Measurements from ENCODE around the gene RPS27L. TPM values are rescaled to one million over a fixed set of nuclear protein-coding genes. Genes with fewer than 3 reads are reported as not detected.

RPS27L gene
- total and polyA plus RNA-seq, 2 of the 8 experiments (the other 6 are each of a cell fraction or from before 2014, with no cell fraction given): 115 to 143 TPM

GRCh38 chr15:63185206-63185605 is 27.9 kb upstream of the RPS27L start:
- H2BK20ac ChIP-seq (ENCODE audit: low read length): no peak overlapping the region
- no peak overlapping the region for H4K91ac ChIP-seq (replicated peaks; ENCODE audit: insufficient read length, low read length)
- no peaks in the 10 kb centered on the region for H3K27me3 ChIP-seq (replicated peaks in 1 of 4; ENCODE audit: control insufficient read depth in 3 of 4, extremely low read depth in 1 of 4, insufficient read depth in 3 of 4, low read length in 3 of 4)
- ChIA-PET POLR2A (ENCODE audit: partially characterized antibody) (no interaction called here), CTCF (ENCODE audit: partially characterized antibody) (interaction anchor here (0.7 to 1.5 kb wide), 4 partner anchors 10 to 443 kb away, joined by 3 to 4 read pairs (median 3); no protein-coding TSS in a partner anchor)
- H2AK5ac ChIP-seq (ENCODE audit: low read depth, low read length): no peak overlapping the region
- H2AFZ ChIP-seq (ENCODE audit: low read length): 0 out of 2 replicates have a peak overlapping the region, but pooled peaks have one; percentile 14
- H3K56ac ChIP-seq (replicated peaks; ENCODE audit: insufficient read length, low read depth, low read length): no peak overlapping the region
- no peak overlapping the region for H3K4ac ChIP-seq (replicated peaks; ENCODE audit: insufficient read length, low read depth, low read length)
- H3K79me2 ChIP-seq (ENCODE audit: control insufficient read depth in 1 of 2, insufficient read depth in 2 of 2, low read length in 2 of 2): peaks cover 0 to 5% of the 10 kb centered on the region in 2 experiments; a peak in 2 of 4 replicates
- no peaks in the 10 kb centered on the region for H3K36me3 ChIP-seq (ENCODE audit: control insufficient read depth in 2 of 4, insufficient read depth in 4 of 4, low read length in 3 of 4)
- no peaks in the 10 kb centered on the region for H4K20me1 ChIP-seq (replicated peaks in 1 of 2; ENCODE audit: control insufficient read depth in 1 of 2, insufficient read depth in 2 of 2, low read length in 2 of 2)
- H4K5ac ChIP-seq (ENCODE audit: insufficient read length, low read depth, low read length): no peak overlapping the region
- no peak overlapping the region for H2BK5ac ChIP-seq (ENCODE audit: low read depth, low read length)
- H3K23me2 ChIP-seq (ENCODE audit: low read depth, low read length): peaks cover 5% of the 10 kb centered on the region; the same call in 1 of the 2 replicates
- H2BK15ac ChIP-seq (ENCODE audit: low read length): no peak overlapping the region
- no peaks in the 10 kb centered on the region for H3K9me3 ChIP-seq (ENCODE audit: insufficient read depth in 2 of 2, low read depth in 1 of 2, low read length in 1 of 2)
- no peak overlapping the region for H3K9ac ChIP-seq (replicated peaks in 1 of 4; ENCODE audit: extremely low read depth in 1 of 4, low read depth in 3 of 4, low read length in 3 of 4)
- H3K4me1 ChIP-seq (replicated peaks in 1 of 4; ENCODE audit: control insufficient read depth in 3 of 4, insufficient read depth in 4 of 4, low read length in 3 of 4): peaks cover 0 to 2% (median 0%) of the 10 kb centered on the region in 4 experiments; a peak in 1 of 7 replicates
- H3K4me3 ChIP-seq (ENCODE audit: extremely low read depth in 1 of 4, insufficient read depth in 2 of 4, low read depth in 3 of 4, low read length in 4 of 4): no peak overlapping the region
- no peak overlapping the region for H3K4me2 ChIP-seq (ENCODE audit: insufficient read depth in 1 of 2, low read depth in 2 of 2, low read length in 2 of 2)
- 89% methylated on average over 2 of the region's 2 CpGs; no CpG with 5 or more reads in 1 of the 2 experiments for WGBS, 2 experiments (ENCODE audit: extremely low coverage in 1 of 2, insufficient coverage in 1 of 2, insufficient read length in 1 of 2, insufficient replicate concordance in 2 of 2, low coverage in 1 of 2, low lambda C conversion rate in 2 of 2, missing lambda C conversion rate in 1 of 2)
- FAIRE-seq (no peak), DNase-seq (ENCODE audit: low read depth in 1 of 2, low spot score in 2 of 2) (no peak)
- no peak overlapping the region for H3K27ac ChIP-seq (ENCODE audit: low read depth, low read length)
- no peak overlapping the region for H3K14ac ChIP-seq (ENCODE audit: insufficient read length)
- no peak overlapping the region for H2BK120ac ChIP-seq (replicated peaks; ENCODE audit: low read depth, low read length)
- no peak overlapping the region for H2BK12ac ChIP-seq (ENCODE audit: low read depth, low read length)
- H3K18ac ChIP-seq (ENCODE audit: extremely low read depth, low read length): no peak overlapping the region
- H3K79me1 ChIP-seq (ENCODE audit: low read depth, low read length): no peaks in the 10 kb centered on the region
- H3K23ac ChIP-seq (ENCODE audit: insufficient read length): no peak overlapping the region
- H4K8ac ChIP-seq (ENCODE audit: extremely low read depth, insufficient read depth, low read length): no peak overlapping the region
- no peak for TF ChIP-seq TEAD4 (IDR thresholded peaks at IDR 0.05; ENCODE audit: low read depth, low read length)
- TF ChIP-seq NRF1 (IDR thresholded peaks at IDR 0.05; ENCODE audit: low read depth, low read length): no peak
- TF ChIP-seq CBX8 (IDR thresholded peaks at IDR 0.05; ENCODE audit: borderline replicate concordance, low read depth, low read length): no peak
- no peak for TF ChIP-seq KDM4A (IDR thresholded peaks at IDR 0.05; ENCODE audit: low read depth, low read length, severe bottlenecking)
- TF ChIP-seq JUND (IDR thresholded peaks at IDR 0.05; ENCODE audit: low read length): no peak
- no peak for TF ChIP-seq E2F6 (IDR thresholded peaks at IDR 0.05)

Measured in H1 (cell line).